GM19099 (cell line): ENCODE results near the gene VOPP1.

Experiments
- POLR2A ChIP-seq: IDR thresholded peaks from 3 replicates; pipeline ENCODE4 v1.6.1; 2011; ENCODE audit warnings: low read depth; ENCODE audit not compliant: insufficient read length; ENCODE audit errors: extremely low read depth

VOPP1 gene

GRCh38 chr7:55572378-55573233 is at the start of gene VOPP1:
TSS of gene VOPP1 (minus strand) at chr7:55572502. CDS start at chr7:55572324, 178 bp downstream.
- peak; percentile 54 for TF ChIP-seq POLR2A

- TF ChIP-seq POLR2A, result no peak
These were observed 46.6 kb upstream of the VOPP1 start for GRCh38 chr7:55618913-55619312.

GRCh38 chr7:55595511-55595910 is 23.2 kb upstream of the VOPP1 start:
- TF ChIP-seq POLR2A, result no peak

GRCh38 chr7:55594870-55595269 is 22.6 kb upstream of the VOPP1 start:
- TF ChIP-seq POLR2A, result no peak

GRCh38 chr7:55594414-55594813 is 22.1 kb upstream of the VOPP1 start:
- no peak for TF ChIP-seq POLR2A

GRCh38 chr7:55593515-55594318 is 21.4 kb upstream of the VOPP1 start:
- no peak for TF ChIP-seq POLR2A

GRCh38 chr7:55593172-55593514 is 20.8 kb upstream of the VOPP1 start:
- no peak for TF ChIP-seq POLR2A

GRCh38 chr7:55592492-55592891 is 20.2 kb upstream of the VOPP1 start:
- TF ChIP-seq POLR2A, result no peak

- no peak for TF ChIP-seq POLR2A
These were observed 19.1 kb upstream of the VOPP1 start for GRCh38 chr7:55591282-55591931.

- TF ChIP-seq POLR2A, result no peak
These were observed 18.4 kb upstream of the VOPP1 start for GRCh38 chr7:55590517-55591281.

- TF ChIP-seq POLR2A, result no peak
These were observed 17.6 kb upstream of the VOPP1 start for GRCh38 chr7:55589905-55590304.

- no peak for TF ChIP-seq POLR2A
These were observed 16.8 kb upstream of the VOPP1 start for GRCh38 chr7:55588976-55589604.

GRCh38 chr7:55588379-55588699 is 16.0 kb upstream of the VOPP1 start:
- no peak for TF ChIP-seq POLR2A

GRCh38 chr7:55587687-55588378 is 15.5 kb upstream of the VOPP1 start:
- TF ChIP-seq POLR2A, result no peak
